Tibial artery (tissue), 4 donors: Measurements from ENCODE around the gene PPP1R3G.
A peak's percentile ranks its signal among the peaks of the same experiment; 100 is the strongest.

Experiments
- DNase-seq, 2 donors: peaks; one replicate each; pipeline ENCODE4 v3.0.0-alpha.2; 2019
- H3K27ac ChIP-seq, 2 donors: fragments of 200-600 bp; sonication (generic) in 1 of 2; 1 replicate in 1 of 2; 2 replicates in 1 of 2; pipeline ENCODE4 v1.5.1; 2018 to 2019; ENCODE audit warnings: mild to moderate bottlenecking in 1 of 2
- H3K27me3 ChIP-seq, 2 donors: fragments of 200-600 bp; sonication (generic) in 1 of 2; one replicate each; pipeline versions ENCODE4 v1.5.1 to v1.6.0; 2016 to 2019
- H3K36me3 ChIP-seq, 3 donors: fragments of 200-600 bp; sonication (generic) in 2 of 3; one replicate each; pipeline ENCODE4 v1.5.1; 2016 to 2019; ENCODE audit warnings: mild to moderate bottlenecking in 2 of 3
- H3K4me1 ChIP-seq, 4 donors: fragments of 200-600 bp; sonication (generic) in 2 of 4; 1 replicate in 3 of 4; 2 replicates in 1 of 4; pipeline ENCODE4 v1.5.1; 2016 to 2019
- H3K4me3 ChIP-seq, 2 donors: fragments of 200-600 bp; sonication (generic) in 1 of 2; 1 replicate in 1 of 2; 2 replicates in 1 of 2; pipeline ENCODE4 v1.5.1; 2018 to 2019; ENCODE audit warnings: mild to moderate bottlenecking in 2 of 2
- H3K9me3 ChIP-seq, 3 donors: fragments of 200-600 bp; sonication (generic) in 1 of 3; one replicate each; pipeline ENCODE4 v1.5.1; 2016 to 2019
- CTCF ChIP-seq, 2 experiments: fragments of 200-600 bp in 1 of 2; fragments of 450-650 bp in 1 of 2; IDR thresholded peaks; one replicate each; pipeline ENCODE4 v1.5.1; 2017 to 2019; ENCODE audit warnings: antibody characterized with exemption in 2 of 2, mild to moderate bottlenecking in 1 of 2, moderate library complexity in 1 of 2
- intact Hi-C: fragments of 100-400 bp; cut with DNase I; formaldehyde crosslinking; loops from one replicate; pipeline ENCODE4 v1.15.0; 2023; ENCODE audit warnings: low total_unique reads

The PPP1R3G gene

GRCh38 chr6:5095236-5095635, 10.1 kb downstream of the PPP1R3G start:
- Histone ChIP-seq H3K27ac (no peak overlapping the region), H3K9me3 (no peaks in the 10 kb centered on the region), H3K4me3 (no peak overlapping the region), H3K36me3 (no peaks in the 10 kb centered on the region), H3K27me3 (no peaks in the 10 kb centered on the region), H3K4me1 (no peaks in the 10 kb centered on the region)
- intact Hi-C loops = no loop called here
- no peak for DNase-seq
- TF ChIP-seq CTCF (IDR thresholded peaks at IDR 0.05) = no peak

- H3K4me3 ChIP-seq = no peak overlapping the region
- no peaks in the 10 kb centered on the region for H3K4me1 ChIP-seq
- TF ChIP-seq CTCF (IDR thresholded peaks at IDR 0.05) = no peak
- no peaks in the 10 kb centered on the region for H3K27me3 ChIP-seq
- no peak for DNase-seq
- intact Hi-C loops = no loop called here
- no peaks in the 10 kb centered on the region for H3K36me3 ChIP-seq
- peak overlapping the region in 1 of 2 donors; percentile 12 for H3K27ac ChIP-seq
- no peaks in the 10 kb centered on the region for H3K9me3 ChIP-seq
Observed at GRCh38 chr6:5096482-5096881, 11.3 kb downstream of the PPP1R3G start.

GRCh38 chr6:5098501-5099270, 13.5 kb downstream of the PPP1R3G start:
- DNase-seq = no peak
- Histone ChIP-seq H3K36me3 (no peaks in the 10 kb centered on the region), H3K9me3 (no peaks in the 10 kb centered on the region), H3K27me3 (no peaks in the 10 kb centered on the region), H3K27ac (no peak overlapping the region), H3K4me3 (no peak overlapping the region), H3K4me1 (no peaks in the 10 kb centered on the region)
- no peak for TF ChIP-seq CTCF (IDR thresholded peaks at IDR 0.05)
- intact Hi-C loops = no loop called here

- no peaks in the 10 kb centered on the region for H3K4me1 ChIP-seq
- no peaks in the 10 kb centered on the region for H3K9me3 ChIP-seq
- no peaks in the 10 kb centered on the region for H3K27me3 ChIP-seq
- no peaks in the 10 kb centered on the region for H3K36me3 ChIP-seq
- no peak for TF ChIP-seq CTCF (IDR thresholded peaks at IDR 0.05)
- no peak overlapping the region for H3K27ac ChIP-seq
- no peak overlapping the region for H3K4me3 ChIP-seq
- intact Hi-C loops = no loop called here
- DNase-seq = no peak
Observed at GRCh38 chr6:5099537-5099936, 14.4 kb downstream of the PPP1R3G start.

GRCh38 chr6:5100806-5101205, 15.7 kb downstream of the PPP1R3G start:
- no peak overlapping the region for H3K27ac ChIP-seq
- no peaks in the 10 kb centered on the region for H3K36me3 ChIP-seq
- no peak for DNase-seq
- intact Hi-C loops = no loop called here
- H3K27me3 ChIP-seq = no peaks in the 10 kb centered on the region
- H3K4me1 ChIP-seq = no peaks in the 10 kb centered on the region
- no peak for TF ChIP-seq CTCF (IDR thresholded peaks at IDR 0.05)
- H3K9me3 ChIP-seq = no peaks in the 10 kb centered on the region
- no peak overlapping the region for H3K4me3 ChIP-seq
